Endothelial cell of umbilical vein (primary cell): Measurements from ENCODE around the gene KIAA1549. TPM values are rescaled to one million over a fixed set of nuclear protein-coding genes. Genes with fewer than 3 reads are reported as not detected.

Source experiments
- BruUV-seq: library from RNA; stranded (reverse); fragments of 400-500 nt; replicated peaks from 2 replicates; lab custom pipeline; 2021; lab: Mats Ljungman, UMichigan
- CTCF ChIA-PET: fragments of 300-600, 350-600 bp; sonication (Branson Sonifier 250); formaldehyde crosslinking; loops from one replicate; lab custom pipeline; 2021; ENCODE audit warnings: antibody characterized with exemption, inconsistent platforms; lab: Charles Lee
- POLR2A ChIA-PET: fragments of 300-600, 350-600 bp; sonication (Branson Sonifier 250); formaldehyde crosslinking; loops from one replicate; lab custom pipeline; 2021; ENCODE audit warnings: antibody characterized with exemption, inconsistent platforms; lab: Charles Lee
- DNase-seq: peaks from one replicate; pipeline ENCODE4 v3.0.0-alpha.2; 2011; ENCODE audit warnings: low read depth, low spot score
- FAIRE-seq: peaks from 2 replicates; lab custom pipeline; 2011; peaks lifted over from hg19 to GRCh38; lab: Jason Lieb, UNC
- H2AFZ ChIP-seq: 2 replicates; pipeline ENCODE4 v1.6.0; 2012; ENCODE audit warnings: low read depth, low read length, control low read depth, inconsistent platforms
- H3K27ac ChIP-seq: 2 replicates; pipeline ENCODE4 v1.5.1; 2011; ENCODE audit warnings: low read depth, mild to moderate bottlenecking, control low read depth, low read length, moderate library complexity; ENCODE audit not compliant: insufficient read depth
- H3K27me3 ChIP-seq, 2 experiments: 2 replicates each; pipeline versions ENCODE4 v1.6.0 to v1.6.1; 2011; ENCODE audit warnings: low read length in 2 of 2, mixed read lengths in 1 of 2; ENCODE audit not compliant: control insufficient read depth in 2 of 2, insufficient read depth in 2 of 2
- H3K36me3 ChIP-seq, 2 experiments: 2 replicates in 1 of 2; 3 replicates in 1 of 2; pipeline ENCODE4 v1.5.1; 2011; ENCODE audit warnings: low read length in 2 of 2, mild to moderate bottlenecking in 1 of 2, moderate library complexity in 1 of 2; ENCODE audit not compliant: control insufficient read depth in 2 of 2, insufficient read depth in 2 of 2; ENCODE audit errors: extremely low read depth in 1 of 2
- H3K4me1 ChIP-seq: 3 replicates; pipeline ENCODE4 v1.5.1; 2011; ENCODE audit warnings: mild to moderate bottlenecking, low read length; ENCODE audit not compliant: control insufficient read depth, insufficient read depth; ENCODE audit errors: extremely low read depth
- H3K4me2 ChIP-seq: 2 replicates; pipeline ENCODE4 v1.6.1; 2011; ENCODE audit warnings: low read length, control low read depth, mixed read lengths; ENCODE audit not compliant: insufficient read depth
- H3K4me3 ChIP-seq, 3 experiments: fragments of 200-600 bp in 1 of 3; sonication (generic), shearing (Covaris generic) in 1 of 3; replicated peaks in 1 of 3; 2 replicates each; pipeline ENCODE4 v1.5.1; 2011 to 2016; ENCODE audit warnings: control low read depth in 3 of 3, low read length in 3 of 3, mild to moderate bottlenecking in 2 of 3, inconsistent platforms in 1 of 3, low read depth in 1 of 3, moderate library complexity in 1 of 3; ENCODE audit not compliant: insufficient read depth in 1 of 3
- H3K79me2 ChIP-seq: 2 replicates; pipeline ENCODE4 v1.6.0; 2012; ENCODE audit warnings: low read length, inconsistent platforms; ENCODE audit not compliant: control insufficient read depth, insufficient read depth
- H3K9ac ChIP-seq: replicated peaks from 2 replicates; pipeline ENCODE3; 2011; ENCODE audit warnings: low read length, control low read depth; ENCODE audit not compliant: insufficient read depth; ENCODE audit errors: extremely low read depth
- H3K9me1 ChIP-seq: replicated peaks from 3 replicates; pipeline ENCODE4 v1.6.0; 2011; ENCODE audit warnings: mild to moderate bottlenecking, low read length; ENCODE audit not compliant: control insufficient read depth, insufficient read depth; ENCODE audit errors: extremely low read depth
- H3K9me3 ChIP-seq: replicated peaks from 2 replicates; pipeline ENCODE4 v1.5.1; 2012; ENCODE audit warnings: low read length, inconsistent platforms; ENCODE audit not compliant: control insufficient read depth, insufficient read depth
- H4K20me1 ChIP-seq: replicated peaks from 2 replicates; pipeline ENCODE3; 2011; ENCODE audit warnings: mild to moderate bottlenecking, low read length; ENCODE audit not compliant: control insufficient read depth, insufficient read depth; ENCODE audit errors: extremely low read depth
- EZH2 ChIP-seq: IDR thresholded peaks from 2 replicates; pipeline ENCODE4 v1.6.1; 2012; ENCODE audit warnings: borderline replicate concordance, low read depth, mild to moderate bottlenecking, moderate library complexity, low read length, inconsistent platforms; ENCODE audit not compliant: severe bottlenecking
- FOS ChIP-seq: IDR thresholded peaks from 2 replicates; pipeline ENCODE4 v1.6.1; 2011; ENCODE audit warnings: mild to moderate bottlenecking, low read length, moderate library complexity, borderline replicate concordance; ENCODE audit not compliant: insufficient read depth
- GATA2 ChIP-seq: IDR thresholded peaks from 2 replicates; pipeline ENCODE4 v1.7.0; 2011; ENCODE audit warnings: low read depth, mild to moderate bottlenecking, moderate library complexity, mixed read lengths, low read length; ENCODE audit not compliant: insufficient read length, insufficient read depth
- JUN ChIP-seq: IDR thresholded peaks from 2 replicates; pipeline ENCODE4 v1.6.1; 2011; ENCODE audit warnings: borderline replicate concordance, low read depth; ENCODE audit not compliant: insufficient read length, insufficient read depth
- MYC ChIP-seq: IDR thresholded peaks from one replicate; pipeline ENCODE4 v1.6.1; 2011; ENCODE audit warnings: mild to moderate bottlenecking, low read depth, low read length
- POLR2A ChIP-seq: IDR thresholded peaks from 2 replicates; pipeline ENCODE4 v1.6.1; 2012; ENCODE audit warnings: low read depth, mild to moderate bottlenecking, control low read depth, low read length
- POLR2AphosphoS5 ChIP-seq: IDR thresholded peaks from 2 replicates; pipeline ENCODE4 v1.6.1; 2012; ENCODE audit warnings: low read depth, mild to moderate bottlenecking, control low read depth, low read length, moderate library complexity; ENCODE audit not compliant: insufficient read depth
- dilution Hi-C: fragments of 300-500 bp; cut with MboI; formaldehyde crosslinking; loops from one replicate; pipeline ENCODE4 v1.15.0; 2019; ENCODE audit warnings: low sequenced_read_pairs; ENCODE audit not compliant: extremely low pct_ligation_motif_present
- intact Hi-C: fragments of 100-400 bp; cut with micrococcal nuclease; formaldehyde crosslinking; loops from one replicate; pipeline ENCODE4 v1.10.0; 2022
- polyA plus RNA-seq, 4 experiments: library from polyadenylated mRNA; depleted of rRNA in 3 of 4; stranded (reverse) in 3 of 4; unstranded in 1 of 4; fragments of >200 nt; gene quantifications; 2 replicates each; pipeline versions ENCODE4 v1.2.1 to v1.2.3, GENCODE V29; 2011 to 2012; ENCODE audit warnings: missing spikeins in 1 of 4
- total RNA-seq: library from RNA; stranded (reverse); gene quantifications from 2 replicates; pipeline ENCODE4 v1.2.3, GENCODE V29; 2021
- TF ChIP-seq, protein P1 (sequence below), 2 donors: IDR thresholded peaks; 1 replicate in 1 of 2; 2 replicates in 1 of 2; pipeline ENCODE4 v1.5.1; 2011; ENCODE audit warnings: low read length in 2 of 2, mild to moderate bottlenecking in 2 of 2, moderate library complexity in 2 of 2, control low read depth in 1 of 2, inconsistent platforms in 1 of 2, low read depth in 1 of 2; ENCODE audit not compliant: insufficient read depth in 1 of 2; ENCODE audit errors: extremely low read depth in 1 of 2
- TF ChIP-seq, protein P2 (sequence below): IDR thresholded peaks from 2 replicates; pipeline ENCODE4 v1.6.1; 2011; ENCODE audit not compliant: insufficient read depth, insufficient read length

Gene KIAA1549
- total and polyA plus RNA-seq, 2 donors (not counting 3 experiments of a cell fraction or from before 2014, with no cell fraction given), result 4.6 to 10.9 TPM

GRCh38 chr7:138837627-138838026 lies 143.6 kb downstream of the KIAA1549 start:
- dilution Hi-C loops (no loop called here), intact Hi-C loops (no loop called here)
- Histone ChIP-seq H3K27ac (no peak overlapping the region), H2AFZ (peak overlapping the region; percentile 19), H3K4me2 (no peak overlapping the region), H3K9me1 (no peaks in the 10 kb centered on the region), H3K9ac (no peak overlapping the region), H3K4me3 (no peak overlapping the region), H4K20me1 (no peaks in the 10 kb centered on the region), H3K79me2 (no peaks in the 10 kb centered on the region), H3K9me3 (no peaks in the 10 kb centered on the region), H3K27me3 (no peaks in the 10 kb centered on the region), H3K4me1 (peaks cover 10% of the 10 kb centered on the region), H3K36me3 (peaks cover 0 to 2% of the 10 kb centered on the region in 2 experiments)
- BruUV-seq, result TSS peak; percentile 15
- CTCF ChIA-PET, result interaction anchor here (1.1 to 2.0 kb wide), 6 partner anchors 10 to 237 kb away, joined by 3 to 7 read pairs (median 4); no protein-coding TSS in a partner anchor
- TF ChIP-seq EZH2, result no peak
- TF ChIP-seq GATA2, result no peak
- TF ChIP-seq, protein P1, sequence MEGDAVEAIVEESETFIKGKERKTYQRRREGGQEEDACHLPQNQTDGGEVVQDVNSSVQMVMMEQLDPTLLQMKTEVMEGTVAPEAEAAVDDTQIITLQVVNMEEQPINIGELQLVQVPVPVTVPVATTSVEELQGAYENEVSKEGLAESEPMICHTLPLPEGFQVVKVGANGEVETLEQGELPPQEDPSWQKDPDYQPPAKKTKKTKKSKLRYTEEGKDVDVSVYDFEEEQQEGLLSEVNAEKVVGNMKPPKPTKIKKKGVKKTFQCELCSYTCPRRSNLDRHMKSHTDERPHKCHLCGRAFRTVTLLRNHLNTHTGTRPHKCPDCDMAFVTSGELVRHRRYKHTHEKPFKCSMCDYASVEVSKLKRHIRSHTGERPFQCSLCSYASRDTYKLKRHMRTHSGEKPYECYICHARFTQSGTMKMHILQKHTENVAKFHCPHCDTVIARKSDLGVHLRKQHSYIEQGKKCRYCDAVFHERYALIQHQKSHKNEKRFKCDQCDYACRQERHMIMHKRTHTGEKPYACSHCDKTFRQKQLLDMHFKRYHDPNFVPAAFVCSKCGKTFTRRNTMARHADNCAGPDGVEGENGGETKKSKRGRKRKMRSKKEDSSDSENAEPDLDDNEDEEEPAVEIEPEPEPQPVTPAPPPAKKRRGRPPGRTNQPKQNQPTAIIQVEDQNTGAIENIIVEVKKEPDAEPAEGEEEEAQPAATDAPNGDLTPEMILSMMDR (IDR thresholded peaks at IDR 0.05; ENCODE audit: extremely low read depth in 1 of 2, insufficient read depth in 1 of 2, low read depth in 1 of 2, low read length in 2 of 2), result no peak
- no peak for TF ChIP-seq FOS
- TF ChIP-seq POLR2A, result no peak
- no peak for TF ChIP-seq POLR2AphosphoS5
- no peak for TF ChIP-seq JUN
- TF ChIP-seq, protein P2, sequence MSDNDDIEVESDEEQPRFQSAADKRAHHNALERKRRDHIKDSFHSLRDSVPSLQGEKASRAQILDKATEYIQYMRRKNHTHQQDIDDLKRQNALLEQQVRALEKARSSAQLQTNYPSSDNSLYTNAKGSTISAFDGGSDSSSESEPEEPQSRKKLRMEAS, result no peak
- no peak for TF ChIP-seq MYC
- POLR2A ChIA-PET, result no interaction called here
- DNase-seq (peak; percentile 62), FAIRE-seq (peak; percentile 93)
